22Rv1 (cell line): ENCODE results near the gene MAX.

ENCODE experiments used
- H3K27ac ChIP-seq: fragments of 450-650 bp; 2 replicates; pipeline ENCODE4 v1.5.1; 2017
- ZFX ChIP-seq: fragments of 450-650 bp; IDR thresholded peaks from 2 replicates; pipeline ENCODE4 v1.6.1; 2017; ENCODE audit warnings: antibody characterized with exemption, borderline replicate concordance
- TF ChIP-seq, protein P1 (sequence below): fragments of 450-650 bp; IDR thresholded peaks from 2 replicates; pipeline ENCODE4 v1.5.1; 2017; ENCODE audit warnings: mild to moderate bottlenecking

MAX gene

DNA sequence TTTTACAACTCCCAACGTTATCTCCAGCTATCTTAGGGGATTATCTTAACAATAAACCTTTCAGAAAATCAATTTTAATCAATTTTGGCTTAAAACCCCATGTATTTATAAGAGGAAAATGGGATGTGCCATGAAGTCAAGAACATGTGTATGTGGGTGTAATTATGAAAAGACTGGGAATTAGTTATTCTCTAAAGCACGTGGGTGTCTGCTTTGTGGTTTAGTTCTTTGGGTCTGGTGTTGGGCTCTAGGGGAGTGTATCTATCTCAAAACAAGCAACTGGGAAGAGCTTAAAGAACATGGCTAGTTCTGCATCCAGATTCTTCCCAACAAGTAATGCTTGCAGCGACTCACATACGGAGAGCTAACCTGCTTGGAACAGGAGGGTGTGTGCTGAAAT, 40.1 kb upstream of the MAX start:
- TF ChIP-seq, protein P1, sequence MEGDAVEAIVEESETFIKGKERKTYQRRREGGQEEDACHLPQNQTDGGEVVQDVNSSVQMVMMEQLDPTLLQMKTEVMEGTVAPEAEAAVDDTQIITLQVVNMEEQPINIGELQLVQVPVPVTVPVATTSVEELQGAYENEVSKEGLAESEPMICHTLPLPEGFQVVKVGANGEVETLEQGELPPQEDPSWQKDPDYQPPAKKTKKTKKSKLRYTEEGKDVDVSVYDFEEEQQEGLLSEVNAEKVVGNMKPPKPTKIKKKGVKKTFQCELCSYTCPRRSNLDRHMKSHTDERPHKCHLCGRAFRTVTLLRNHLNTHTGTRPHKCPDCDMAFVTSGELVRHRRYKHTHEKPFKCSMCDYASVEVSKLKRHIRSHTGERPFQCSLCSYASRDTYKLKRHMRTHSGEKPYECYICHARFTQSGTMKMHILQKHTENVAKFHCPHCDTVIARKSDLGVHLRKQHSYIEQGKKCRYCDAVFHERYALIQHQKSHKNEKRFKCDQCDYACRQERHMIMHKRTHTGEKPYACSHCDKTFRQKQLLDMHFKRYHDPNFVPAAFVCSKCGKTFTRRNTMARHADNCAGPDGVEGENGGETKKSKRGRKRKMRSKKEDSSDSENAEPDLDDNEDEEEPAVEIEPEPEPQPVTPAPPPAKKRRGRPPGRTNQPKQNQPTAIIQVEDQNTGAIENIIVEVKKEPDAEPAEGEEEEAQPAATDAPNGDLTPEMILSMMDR = no peak
- no peak for TF ChIP-seq ZFX
- no peak overlapping the region for H3K27ac ChIP-seq

DNA sequence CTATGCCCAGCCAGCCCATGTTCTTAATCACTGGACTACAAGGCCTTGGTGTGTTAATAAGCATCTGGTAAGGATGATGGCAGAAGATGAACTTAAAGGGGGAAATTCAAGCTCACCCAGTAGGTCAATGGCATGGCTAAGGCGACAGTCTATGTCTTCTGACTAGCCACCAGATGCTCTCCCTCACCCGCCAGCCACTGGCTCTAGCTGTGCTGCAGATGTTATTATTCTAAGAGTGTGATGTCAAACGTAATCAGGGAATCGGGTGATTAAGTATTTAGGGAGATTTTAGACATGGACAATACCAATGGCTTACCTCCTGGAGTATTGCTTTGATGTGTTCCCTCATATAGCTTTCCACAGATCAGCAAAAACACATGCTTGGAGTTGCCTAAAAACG, 39.2 kb upstream of the MAX start:
- no peak overlapping the region for H3K27ac ChIP-seq
- TF ChIP-seq ZFX = no peak
- TF ChIP-seq, protein P1 = no peak

DNA sequence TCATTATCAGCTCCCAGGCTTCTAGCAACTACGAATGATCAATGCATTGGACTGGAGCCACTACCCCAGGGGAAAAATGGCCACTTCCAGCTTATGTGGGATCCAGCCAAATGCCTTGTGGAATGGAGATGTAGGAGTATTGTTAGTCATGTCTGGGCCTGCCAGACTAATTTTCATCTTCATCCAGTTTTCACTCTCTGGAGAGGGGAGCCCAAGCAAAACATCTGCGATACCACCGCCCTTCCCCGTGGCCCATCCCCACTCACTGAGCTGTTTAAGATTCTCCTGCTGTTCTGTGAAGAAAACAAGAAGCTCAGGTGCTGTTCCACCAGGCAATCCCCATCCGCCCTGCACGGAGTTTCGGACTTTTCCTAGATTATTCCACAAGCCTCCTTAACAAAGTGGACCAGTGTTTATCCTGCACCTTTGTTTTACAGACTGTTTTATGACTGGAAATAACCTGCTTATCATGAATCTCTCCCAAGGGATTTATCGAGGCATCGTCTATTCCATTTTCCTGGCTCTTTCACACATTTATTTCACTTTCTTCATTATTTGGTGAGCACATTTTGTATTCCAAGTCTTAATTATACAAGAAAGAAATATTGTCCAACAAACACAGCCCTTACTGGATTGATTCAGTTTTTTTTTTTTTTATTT, 35.5 kb upstream of the MAX start:
- TF ChIP-seq ZFX = no peak
- TF ChIP-seq, protein P1 = no peak

DNA sequence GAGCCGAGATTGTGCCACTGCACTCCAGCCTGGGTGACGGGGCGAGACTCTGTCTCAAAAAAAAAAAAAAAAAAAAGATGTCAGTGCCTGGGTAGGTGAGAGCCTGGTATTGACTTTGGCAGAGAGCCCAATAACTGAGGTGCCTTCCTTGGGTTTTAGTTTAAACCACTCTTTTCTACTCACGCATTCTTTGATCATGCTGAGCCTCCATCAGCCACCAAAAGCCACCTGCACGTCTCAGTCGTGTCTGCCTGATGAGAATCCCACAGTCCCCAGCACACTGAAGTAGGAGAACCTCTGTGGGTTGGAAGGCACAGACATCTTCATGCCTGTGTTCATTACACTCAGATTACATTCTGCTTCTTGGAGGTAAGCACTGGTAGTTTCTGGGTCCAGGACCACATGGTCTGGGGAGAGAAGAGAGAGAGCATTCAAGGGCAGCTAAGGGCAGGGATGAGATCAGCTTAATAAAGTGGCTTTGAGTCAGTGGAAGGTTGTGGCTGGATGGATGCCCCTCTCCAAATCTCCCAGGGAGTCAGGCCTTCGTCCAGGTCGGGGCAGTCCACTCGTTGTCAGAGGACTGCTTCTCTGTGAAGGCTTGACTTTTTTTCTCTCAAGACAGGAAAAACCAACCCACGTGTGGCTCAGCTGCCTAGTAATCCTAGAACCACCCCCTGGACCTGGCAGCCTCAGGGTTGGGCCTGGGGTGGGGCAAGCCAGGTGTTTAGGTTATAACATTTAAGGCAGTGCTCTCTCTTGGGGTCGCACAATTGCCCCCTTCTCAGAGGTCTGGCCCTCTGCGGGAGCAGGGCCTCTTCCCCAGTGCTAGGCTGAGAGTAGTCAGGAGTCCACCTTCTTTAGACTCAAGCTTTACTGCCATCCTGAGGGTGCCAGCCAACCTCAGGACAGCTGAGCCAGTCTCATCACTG, 32.6 kb upstream of the MAX start:
- TF ChIP-seq, protein P1 = no peak
- no peak for TF ChIP-seq ZFX
- H3K27ac ChIP-seq = no peak overlapping the region

More for the DNA sequence above, 35.5 kb upstream of the MAX start:
- no peak overlapping the region for H3K27ac ChIP-seq

DNA sequence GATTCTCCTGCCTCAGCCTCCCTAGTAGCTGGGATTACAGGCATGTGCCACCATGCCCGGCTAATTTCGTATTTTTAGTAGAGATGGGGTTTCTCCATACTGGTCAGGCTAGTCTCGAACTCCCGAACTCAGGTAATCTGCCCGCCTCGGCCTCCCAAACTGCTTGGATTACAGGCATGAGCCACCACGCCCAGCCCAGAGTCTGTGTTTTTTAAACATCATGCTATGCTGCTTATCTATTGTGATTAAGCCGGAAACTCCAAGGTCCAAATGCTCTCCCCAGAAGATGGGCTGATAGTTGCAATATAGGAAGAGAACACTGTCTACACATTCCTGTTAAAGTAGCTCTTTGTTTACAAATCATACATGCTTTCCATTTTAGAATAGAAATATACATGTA, 30.5 kb upstream of the MAX start:
- H3K27ac ChIP-seq = no peak overlapping the region
- TF ChIP-seq, protein P1 = no peak
- TF ChIP-seq ZFX = no peak

DNA sequence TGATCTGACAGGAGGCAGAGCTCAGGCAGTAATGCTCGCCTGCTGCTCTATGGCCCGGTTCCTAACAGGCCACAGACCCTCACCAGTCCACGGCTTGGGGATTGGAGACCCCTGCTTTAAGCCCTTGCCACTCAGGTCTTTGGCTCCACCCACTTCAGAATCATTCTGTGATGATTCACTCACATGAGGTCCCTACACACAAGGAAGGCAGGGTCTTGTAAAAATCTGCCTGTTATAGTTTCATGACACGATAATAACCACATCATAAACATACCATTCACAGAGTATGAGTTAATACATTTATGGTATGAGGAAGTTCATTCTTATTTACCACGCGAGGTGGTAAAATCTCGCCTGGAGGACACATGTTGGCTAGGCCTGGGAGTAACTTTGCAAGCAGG, 29.0 kb upstream of the MAX start:
- H3K27ac ChIP-seq = no peak overlapping the region
- TF ChIP-seq ZFX = no peak
- TF ChIP-seq, protein P1 = no peak

DNA sequence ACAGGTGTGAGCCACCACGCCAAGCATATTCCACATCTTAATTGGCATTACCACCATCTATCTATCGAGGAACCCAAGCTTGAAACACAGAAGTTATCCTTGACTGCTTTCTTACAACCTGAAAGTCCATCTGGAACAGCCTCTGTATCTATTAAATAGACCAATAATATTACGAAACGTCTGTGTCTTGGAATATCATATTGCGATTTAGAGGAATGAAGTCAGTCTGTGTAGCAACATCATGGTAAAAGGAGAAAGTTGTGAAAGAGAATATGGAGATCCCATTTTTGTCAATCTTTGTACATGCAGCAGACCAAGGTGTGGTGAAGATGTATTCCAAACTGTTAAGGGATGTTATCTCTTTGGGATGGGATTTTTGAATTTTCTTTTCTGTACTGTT, 25.8 kb upstream of the MAX start:
- TF ChIP-seq, protein P1 = no peak
- TF ChIP-seq ZFX = no peak
- H3K27ac ChIP-seq = no peak overlapping the region
